IMR-90 (cell line): ENCODE results near the gene PLIN5. TPM values are rescaled to one million over a fixed set of nuclear protein-coding genes. Genes with fewer than 3 reads are reported as not detected.

ENCODE experiments used
- ATAC-seq: fragments of 200-7000 bp; cut with Tn5 transposase; 2 replicates; pipeline ENCODE4 v1.9.1; 2020; ENCODE audit warnings: low read depth, mild to moderate bottlenecking, moderate library complexity
- BruUV-seq: library from RNA; stranded (reverse); fragments of 400-500 nt; replicated peaks from 2 replicates; lab custom pipeline; 2021; lab: Mats Ljungman, UMichigan
- CTCF ChIA-PET: fragments of 300-600 bp; formaldehyde crosslinking; extraction: SDS; loops from one replicate; lab custom pipeline; 2021; ENCODE audit warnings: antibody characterized with exemption; lab: Yijun Ruan, JAX
- POLR2A ChIA-PET: fragments of 300-600 bp; sonication (Branson Sonifier 250); formaldehyde crosslinking; loops from one replicate; lab custom pipeline; 2022; ENCODE audit warnings: antibody characterized with exemption; ENCODE audit not compliant: unreplicated experiment; lab: Charles Lee
- DNase-seq: peaks from one replicate; pipeline ENCODE4 v3.0.0; 2013
- H2AFZ ChIP-seq: replicated peaks from 2 replicates; pipeline ENCODE3; 2013; ENCODE audit warnings: low read length, mild to moderate bottlenecking; ENCODE audit not compliant: poor library complexity
- H2AK5ac ChIP-seq: 2 replicates; pipeline ENCODE4 v1.6.1; 2013; ENCODE audit warnings: low read depth, low read length, inconsistent platforms
- H2AK9ac ChIP-seq: replicated peaks from 2 replicates; pipeline ENCODE3; 2013; ENCODE audit warnings: mild to moderate bottlenecking, low read depth, low read length, moderate library complexity; ENCODE audit not compliant: poor library complexity
- H2BK120ac ChIP-seq: 2 replicates; pipeline ENCODE4 v1.6.1; 2013; ENCODE audit warnings: low read depth, low read length, inconsistent platforms
- H2BK15ac ChIP-seq: 3 replicates; pipeline ENCODE4 v1.6.1; 2013; ENCODE audit warnings: low read depth, low read length, inconsistent platforms
- H2BK20ac ChIP-seq: 2 replicates; pipeline ENCODE4 v1.6.1; 2013; ENCODE audit warnings: low read depth, mild to moderate bottlenecking, inconsistent platforms, low read length, moderate library complexity
- H2BK5ac ChIP-seq: 2 replicates; pipeline ENCODE4 v1.6.1; 2013; ENCODE audit warnings: mild to moderate bottlenecking, low read depth, low read length, inconsistent platforms; ENCODE audit not compliant: poor library complexity, severe bottlenecking
- H3K14ac ChIP-seq: replicated peaks from 2 replicates; pipeline ENCODE4 v1.6.1; 2013; ENCODE audit warnings: low read depth, low read length, inconsistent platforms
- H3K18ac ChIP-seq: 2 replicates; pipeline ENCODE4 v1.6.1; 2013; ENCODE audit warnings: low read depth, low read length, control low read depth
- H3K23ac ChIP-seq: 2 replicates; pipeline ENCODE4 v1.6.1; 2013; ENCODE audit warnings: low read depth, low read length, inconsistent platforms
- H3K27ac ChIP-seq: 2 replicates; pipeline ENCODE4 v1.5.1; 2013; ENCODE audit warnings: mild to moderate bottlenecking, control low read depth, low read length; ENCODE audit not compliant: insufficient read depth
- H3K27me3 ChIP-seq: 2 replicates; pipeline ENCODE4 v1.6.1; 2013; ENCODE audit warnings: low read length; ENCODE audit not compliant: control insufficient read depth, insufficient read depth
- H3K36me3 ChIP-seq: 2 replicates; pipeline ENCODE4 v1.6.1; 2013; ENCODE audit warnings: low read length, mixed read lengths; ENCODE audit not compliant: control insufficient read depth, insufficient read depth
- H3K4ac ChIP-seq: 2 replicates; pipeline ENCODE4 v1.6.1; 2013; ENCODE audit warnings: low read depth, low read length, inconsistent platforms
- H3K4me1 ChIP-seq: 2 replicates; pipeline ENCODE4 v1.6.1; 2013; ENCODE audit warnings: low read length, mixed read lengths; ENCODE audit not compliant: control insufficient read depth, insufficient read depth
- H3K4me2 ChIP-seq: 2 replicates; pipeline ENCODE4 v1.6.1; 2013; ENCODE audit warnings: low read depth, mild to moderate bottlenecking, control low read depth, low read length, moderate library complexity
- H3K4me3 ChIP-seq: 2 replicates; pipeline ENCODE4 v1.5.1; 2013; ENCODE audit warnings: low read depth, mild to moderate bottlenecking, control low read depth, low read length, moderate library complexity; ENCODE audit not compliant: insufficient read depth
- H3K56ac ChIP-seq: 2 replicates; pipeline ENCODE4 v1.6.1; 2013; ENCODE audit warnings: low read length, inconsistent platforms; ENCODE audit not compliant: insufficient read depth; ENCODE audit errors: extremely low read depth
- H3K79me1 ChIP-seq, 2 experiments: 2 replicates each; pipeline ENCODE4 v1.6.1; 2013; ENCODE audit warnings: low read length in 2 of 2, inconsistent platforms in 1 of 2, low read depth in 1 of 2
- H3K9ac ChIP-seq: 2 replicates; pipeline ENCODE4 v1.6.1; 2013; ENCODE audit warnings: low read depth, low read length, control low read depth
- H3K9me1 ChIP-seq: 2 replicates; pipeline ENCODE4 v1.6.1; 2013; ENCODE audit warnings: low read length, inconsistent platforms; ENCODE audit not compliant: insufficient read depth
- H3K9me3 ChIP-seq: 2 replicates; pipeline ENCODE4 v1.6.1; 2013; ENCODE audit warnings: low read length; ENCODE audit not compliant: control insufficient read depth, insufficient read depth
- H4K20me1 ChIP-seq: 2 replicates; pipeline ENCODE4 v1.6.1; 2013; ENCODE audit warnings: low read length, inconsistent platforms; ENCODE audit not compliant: insufficient read depth
- H4K5ac ChIP-seq: 2 replicates; pipeline ENCODE4 v1.6.1; 2013; ENCODE audit warnings: mild to moderate bottlenecking, low read depth, low read length, control low read depth
- H4K8ac ChIP-seq, 2 experiments: 2 replicates each; pipeline ENCODE4 v1.6.1; 2013; ENCODE audit warnings: low read depth in 2 of 2, low read length in 2 of 2, control low read depth in 1 of 2, inconsistent platforms in 1 of 2
- H4K91ac ChIP-seq: 2 replicates; pipeline ENCODE4 v1.6.1; 2013; ENCODE audit warnings: low read depth, low read length, inconsistent platforms; ENCODE audit not compliant: insufficient read depth
- BHLHE40 ChIP-seq: fragments of 150-350 bp; IDR thresholded peaks from 2 replicates; pipeline ENCODE4 v1.6.1; 2016; ENCODE audit warnings: mild to moderate bottlenecking, low read depth, low read length
- CHD1 ChIP-seq: IDR thresholded peaks from 2 replicates; pipeline ENCODE4 v1.6.1; 2012; ENCODE audit warnings: low read depth, low read length, improper control_type of control experiment
- FOS ChIP-seq: fragments of 150-350 bp; IDR thresholded peaks from 2 replicates; pipeline ENCODE4 v1.6.1; 2016; ENCODE audit warnings: low read depth, low read length
- MAFK ChIP-seq: IDR thresholded peaks from 2 replicates; pipeline ENCODE4 v1.6.1; 2012; ENCODE audit warnings: low read depth, low read length, improper control_type of control experiment
- MAZ ChIP-seq: IDR thresholded peaks from 2 replicates; pipeline ENCODE4 v1.6.1; 2012; ENCODE audit warnings: low read depth, mild to moderate bottlenecking, low read length, improper control_type of control experiment, moderate library complexity, borderline replicate concordance
- NFE2L2 ChIP-seq: fragments of 150-350 bp; IDR thresholded peaks from 2 replicates; pipeline ENCODE4 v1.6.1; 2016; ENCODE audit warnings: low read depth, mild to moderate bottlenecking, low read length
- RAD21 ChIP-seq: IDR thresholded peaks from 2 replicates; pipeline ENCODE4 v1.6.1; 2012; ENCODE audit warnings: low read length, improper control_type of control experiment
- RCOR1 ChIP-seq: IDR thresholded peaks from 2 replicates; pipeline ENCODE4 v1.6.1; 2012; ENCODE audit warnings: mild to moderate bottlenecking, low read length, improper control_type of control experiment; ENCODE audit not compliant: insufficient replicate concordance
- RFX5 ChIP-seq: IDR thresholded peaks from 2 replicates; pipeline ENCODE4 v1.8.0; 2012; ENCODE audit warnings: low read depth, mild to moderate bottlenecking, low read length, moderate library complexity
- SMC3 ChIP-seq: fragments of 150-350 bp; IDR thresholded peaks from 2 replicates; pipeline ENCODE4 v1.6.1; 2016; ENCODE audit warnings: low read depth, mild to moderate bottlenecking, antibody characterized with exemption, low read length, moderate library complexity
- WGBS, 2 experiments: methylation state at CpG; one replicate each; pipeline versions ENCODE4 v1.1.5 to v1.1.7; 2013; ENCODE audit warnings: missing lambda C conversion rate in 2 of 2; ENCODE audit not compliant: insufficient read length in 1 of 2; ENCODE audit errors: extremely low coverage in 2 of 2; 5-methylcytosine and 5-hydroxymethylcytosine counted together
- dilution Hi-C: fragments of 300-500 bp; cut with HindIII; formaldehyde crosslinking; loops from one replicate; pipeline ENCODE4 v1.14.3; 2018; ENCODE audit warnings: low sequenced_read_pairs; ENCODE audit not compliant: unreplicated experiment
- in situ Hi-C: fragments of 300-500 bp; cut with MboI; formaldehyde crosslinking; loops from 3 replicates; pipeline ENCODE4 v1.14.3; 2019; ENCODE audit warnings: low sequenced_read_pairs, inconsistent platforms, mixed read lengths
- intact Hi-C: fragments of 100-400 bp; cut with micrococcal nuclease; formaldehyde crosslinking; loops from 2 replicates; pipeline ENCODE4 v1.10.0; 2022
- polyA plus RNA-seq, 3 experiments: library from polyadenylated mRNA; depleted of rRNA; stranded (reverse); fragments of >200 nt; gene quantifications; 2 replicates each; pipeline ENCODE4 v1.2.3, GENCODE V29; 2012; ENCODE audit warnings: low replicate concordance in 1 of 3
- total RNA-seq: library from RNA; depleted of rRNA; stranded (reverse); fragments of >200 nt; gene quantifications from 2 replicates; pipeline ENCODE4 v1.2.3, GENCODE V29; 2012
- TF ChIP-seq, protein P1 (sequence below): conservative IDR thresholded peaks from 2 replicates; pipeline ENCODE4 v1.5.1; 2012; ENCODE audit warnings: mild to moderate bottlenecking, low read depth, low read length, improper control_type of control experiment
- TF ChIP-seq, protein P2 (sequence below): fragments of 150-350 bp; IDR thresholded peaks from 2 replicates; pipeline ENCODE4 v1.6.1; 2017; ENCODE audit warnings: mild to moderate bottlenecking, antibody characterized with exemption, low read length, low read depth

Gene PLIN5
- total and polyA plus RNA-seq, 2 of the 4 experiments (the other 2 are of a cell fraction), result not detected

DNA sequence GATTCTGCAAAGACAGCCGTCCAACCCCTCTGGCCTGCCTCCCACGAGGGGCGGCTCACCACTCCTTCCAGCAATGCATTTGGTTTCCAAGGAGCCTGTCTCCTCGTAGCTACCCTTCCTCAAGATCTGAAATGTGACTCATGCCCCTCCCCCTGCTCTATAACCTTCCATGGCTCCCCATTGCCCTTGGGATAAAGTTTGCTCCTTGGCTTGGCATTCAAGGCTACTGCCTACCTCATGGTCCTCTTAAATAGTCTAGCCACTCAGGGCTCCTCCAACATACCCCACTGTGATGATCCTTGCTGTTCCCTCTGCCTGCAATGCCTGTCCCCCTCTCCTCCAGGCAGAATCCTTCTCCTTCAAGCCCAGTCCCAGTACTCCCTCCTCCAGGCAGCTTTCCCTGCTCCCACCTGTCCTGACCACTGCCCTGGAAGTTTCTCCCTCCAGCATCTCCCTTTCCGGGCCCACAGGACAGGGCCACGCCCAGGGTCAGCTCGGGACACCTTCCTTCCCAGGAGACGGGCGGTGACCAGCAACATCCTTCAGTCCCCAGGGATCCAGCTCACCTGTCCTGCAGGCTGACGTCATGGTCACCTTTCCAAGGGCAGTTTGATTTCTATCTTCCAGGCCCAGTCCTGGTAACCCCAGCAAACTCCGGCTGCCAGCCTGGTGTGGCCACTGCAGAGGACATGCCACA, 43.7 kb upstream of the PLIN5 start:
- H2BK120ac ChIP-seq, result no peak overlapping the region
- peaks cover 33% of the 10 kb centered on the region for H3K27me3 ChIP-seq
- H4K20me1 ChIP-seq, result no peaks in the 10 kb centered on the region; the same call in 1 of the 2 replicates
- peaks cover 5% of the 10 kb centered on the region; the same call in 1 of the 2 replicates for H3K9me1 ChIP-seq
- no peak overlapping the region for H3K14ac ChIP-seq
- intact Hi-C loops, result no loop called here
- no peak overlapping the region for H3K27ac ChIP-seq
- H4K5ac ChIP-seq, result no peak overlapping the region
- H2AK9ac ChIP-seq, result no peak overlapping the region
- no peak overlapping the region for H2BK5ac ChIP-seq
- H3K36me3 ChIP-seq, result no peaks in the 10 kb centered on the region
- H3K4ac ChIP-seq, result no peak overlapping the region
- dilution Hi-C loops, result no loop called here
- no peaks in the 10 kb centered on the region for H3K79me1 ChIP-seq
- H3K23ac ChIP-seq, result no peak overlapping the region
- H3K9me3 ChIP-seq, result no peaks in the 10 kb centered on the region
- no peak for DNase-seq
- 64% methylated on average over 9 of the region's 11 CpGs; no CpG with 5 or more reads in 1 of the 2 experiments for WGBS, 2 experiments
- no peak overlapping the region for H3K4me3 ChIP-seq
- no peak overlapping the region for H4K8ac ChIP-seq
- TF ChIP-seq CHD1, result no peak
- TF ChIP-seq SMC3, result no peak
- no peak for TF ChIP-seq RAD21
- no peak for TF ChIP-seq NFE2L2
- no peak for TF ChIP-seq BHLHE40
- TF ChIP-seq MAZ, result no peak
- no peak for TF ChIP-seq FOS
- TF ChIP-seq, protein P1, sequence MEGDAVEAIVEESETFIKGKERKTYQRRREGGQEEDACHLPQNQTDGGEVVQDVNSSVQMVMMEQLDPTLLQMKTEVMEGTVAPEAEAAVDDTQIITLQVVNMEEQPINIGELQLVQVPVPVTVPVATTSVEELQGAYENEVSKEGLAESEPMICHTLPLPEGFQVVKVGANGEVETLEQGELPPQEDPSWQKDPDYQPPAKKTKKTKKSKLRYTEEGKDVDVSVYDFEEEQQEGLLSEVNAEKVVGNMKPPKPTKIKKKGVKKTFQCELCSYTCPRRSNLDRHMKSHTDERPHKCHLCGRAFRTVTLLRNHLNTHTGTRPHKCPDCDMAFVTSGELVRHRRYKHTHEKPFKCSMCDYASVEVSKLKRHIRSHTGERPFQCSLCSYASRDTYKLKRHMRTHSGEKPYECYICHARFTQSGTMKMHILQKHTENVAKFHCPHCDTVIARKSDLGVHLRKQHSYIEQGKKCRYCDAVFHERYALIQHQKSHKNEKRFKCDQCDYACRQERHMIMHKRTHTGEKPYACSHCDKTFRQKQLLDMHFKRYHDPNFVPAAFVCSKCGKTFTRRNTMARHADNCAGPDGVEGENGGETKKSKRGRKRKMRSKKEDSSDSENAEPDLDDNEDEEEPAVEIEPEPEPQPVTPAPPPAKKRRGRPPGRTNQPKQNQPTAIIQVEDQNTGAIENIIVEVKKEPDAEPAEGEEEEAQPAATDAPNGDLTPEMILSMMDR, result no peak
- TF ChIP-seq RFX5, result no peak
- no peak for TF ChIP-seq RCOR1
- TF ChIP-seq MAFK, result no peak
- TF ChIP-seq, protein P2, sequence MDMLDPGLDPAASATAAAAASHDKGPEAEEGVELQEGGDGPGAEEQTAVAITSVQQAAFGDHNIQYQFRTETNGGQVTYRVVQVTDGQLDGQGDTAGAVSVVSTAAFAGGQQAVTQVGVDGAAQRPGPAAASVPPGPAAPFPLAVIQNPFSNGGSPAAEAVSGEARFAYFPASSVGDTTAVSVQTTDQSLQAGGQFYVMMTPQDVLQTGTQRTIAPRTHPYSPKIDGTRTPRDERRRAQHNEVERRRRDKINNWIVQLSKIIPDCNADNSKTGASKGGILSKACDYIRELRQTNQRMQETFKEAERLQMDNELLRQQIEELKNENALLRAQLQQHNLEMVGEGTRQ, result no peak
- no TSS peak for BruUV-seq
- no peak overlapping the region for H2AK5ac ChIP-seq
- no peak overlapping the region for H3K9ac ChIP-seq
- peaks cover 9% of the 10 kb centered on the region for H3K4me1 ChIP-seq
- no peak overlapping the region for H2BK15ac ChIP-seq
- H3K18ac ChIP-seq, result no peak overlapping the region
- ChIA-PET POLR2A (no interaction called here), CTCF (interaction anchor here (0.6 to 0.9 kb wide), 2 partner anchors 12 to 20 kb away, joined by 3 read pairs; no protein-coding TSS in a partner anchor)
- in situ Hi-C loops, result loop anchor here (5.0 kb wide), 1 partner anchor 59 kb away; the partner anchor contains the start of gene TNFAIP8L1
- no peak overlapping the region for H3K4me2 ChIP-seq
- H3K56ac ChIP-seq, result no peak overlapping the region
- ATAC-seq, result no peak
- H2BK20ac ChIP-seq, result no peak overlapping the region
- no peak overlapping the region for H4K91ac ChIP-seq
- H2AFZ ChIP-seq, result no peak overlapping the region
